ENCODE results near the gene DIS3L2.
"Not testable (repeated sequence)": the region's sequence is repeated elsewhere in the genome, so short reads cannot be mapped to it uniquely, and the experiment has no call there.

- not testable (repeated sequence) for TF ChIP-seq TAF1 (IDR thresholded peaks at IDR 0.05; ENCODE audit: borderline replicate concordance, low read depth, low read length); POLR2A (IDR thresholded peaks at IDR 0.05; ENCODE audit: low read depth, low read length); POLR2AphosphoS5 (IDR thresholded peaks at IDR 0.05; ENCODE audit: low read depth, low read length)
These were observed 373.8 kb downstream of the DIS3L2 start for GRCh38 chr2:232335206-232335858.

Measured in GM12892 (cell line).